Measurements from ENCODE around the gene LRRC47.
A peak's percentile ranks its signal among the peaks of the same experiment; 100 is the strongest.
"Not testable (repeated sequence)": the region's sequence is repeated elsewhere in the genome, so short reads cannot be mapped to it uniquely, and the experiment has no call there.

LRRC47 gene

GRCh38 chr1:3771108-3772026 is 24.9 kb downstream of the LRRC47 start:
- DNase-seq = no peak

GRCh38 chr1:3770047-3770765 is 26.1 kb downstream of the LRRC47 start:
- DNase-seq = no peak

GRCh38 chr1:3768811-3769390 is 27.4 kb downstream of the LRRC47 start:
- no peak for DNase-seq

GRCh38 chr1:3767328-3767925 is 28.9 kb downstream of the LRRC47 start:
- DNase-seq = no peak

GRCh38 chr1:3763351-3764125 is 32.8 kb downstream of the LRRC47 start:
- DNase-seq = no peak

GRCh38 chr1:3762873-3763228 is 33.4 kb downstream of the LRRC47 start:
- no peak for DNase-seq

- DNase-seq = no peak
Observed at GRCh38 chr1:3762151-3762872, 34.0 kb downstream of the LRRC47 start.

GRCh38 chr1:3761296-3762010 is 34.8 kb downstream of the LRRC47 start:
- no peak for DNase-seq

- DNase-seq = no peak
Observed at GRCh38 chr1:3759796-3760195, 36.5 kb downstream of the LRRC47 start.

GRCh38 chr1:3759164-3759563 is 37.1 kb downstream of the LRRC47 start:
- no peak for DNase-seq

- no peak for DNase-seq
Observed at GRCh38 chr1:3756394-3756793, 39.9 kb downstream of the LRRC47 start.

GRCh38 chr1:3753656-3754454 is 42.4 kb downstream of the LRRC47 start:
- DNase-seq = no peak

GRCh38 chr1:3752400-3752945 is 43.8 kb downstream of the LRRC47 start, which contains the start of gene CCDC27:
CCDC27 (plus strand) TSS chr1:3752450; CDS start chr1:3752482, 32 bp downstream.
- DNase-seq = no peak

GRCh38 chr1:3750741-3751140 is 45.6 kb downstream of the LRRC47 start:
- DNase-seq = no peak

GRCh38 chr1:3749512-3749911 is 46.8 kb downstream of the LRRC47 start:
- DNase-seq = no peak

GRCh38 chr1:3748316-3748900 is 47.9 kb downstream of the LRRC47 start:
- DNase-seq = not testable (repeated sequence)

- no peak for DNase-seq
Observed at GRCh38 chr1:3747903-3748302, 48.4 kb downstream of the LRRC47 start.

- DNase-seq = no peak
Observed at GRCh38 chr1:3747522-3747848, 48.8 kb downstream of the LRRC47 start.

GRCh38 chr1:3746830-3747521 is 49.3 kb downstream of the LRRC47 start:
- peak; percentile 50 for DNase-seq
